HepG2 (cell line): Measurements from ENCODE around the gene BPHL. TPM values are rescaled to one million over a fixed set of nuclear protein-coding genes. Genes with fewer than 3 reads are reported as not detected.

ENCODE experiments used
- ETV5 ChIP-seq: IDR thresholded peaks from 2 replicates; pipeline ENCODE4 v1.6.1; 2018; ENCODE audit warnings: missing biosample characterization, missing genetic modification reagents, inconsistent platforms, borderline replicate concordance
- FOXC1 ChIP-seq: sonication (generic); formaldehyde crosslinking; IDR thresholded peaks from 2 replicates; pipeline ENCODE4 v1.8.0; 2022; ENCODE audit warnings: mild to moderate bottlenecking, missing genetic modification reagents, borderline replicate concordance
- FOXO1 ChIP-seq: sonication (generic); formaldehyde crosslinking; IDR thresholded peaks from 2 replicates; pipeline ENCODE4 v1.4.0; 2020; ENCODE audit warnings: missing genetic modification reagents
- HDAC2 ChIP-seq: sonication (generic); formaldehyde crosslinking; IDR thresholded peaks from 2 replicates; pipeline ENCODE4 v1.4.0; 2020; ENCODE audit warnings: missing genetic modification reagents
- JARID2 ChIP-seq: sonication (generic); formaldehyde crosslinking; IDR thresholded peaks from 2 replicates; pipeline ENCODE4 v1.8.1; 2023; ENCODE audit warnings: missing genetic modification reagents, inconsistent platforms; ENCODE audit not compliant: insufficient replicate concordance
- KAT8 ChIP-seq: IDR thresholded peaks from 2 replicates; pipeline ENCODE4 v1.6.1; 2016; ENCODE audit warnings: missing genetic modification reagents, missing compliant biosample characterization
- MAF1 ChIP-seq: sonication (generic); formaldehyde crosslinking; IDR thresholded peaks from 2 replicates; pipeline ENCODE4 v1.5.0; 2020; ENCODE audit warnings: missing genetic modification reagents, borderline replicate concordance
- NFAT5 ChIP-seq: sonication (generic); formaldehyde crosslinking; IDR thresholded peaks from 2 replicates; pipeline ENCODE4 v1.4.0; 2020; ENCODE audit warnings: missing genetic modification reagents
- PPARG ChIP-seq: conservative IDR thresholded peaks from 2 replicates; pipeline ENCODE4 v1.6.1; 2016; ENCODE audit warnings: missing biosample characterization, missing genetic modification reagents
- SPEN ChIP-seq: sonication (generic); formaldehyde crosslinking; IDR thresholded peaks from 2 replicates; pipeline ENCODE4 v1.5.1; 2020; ENCODE audit warnings: low read depth, mild to moderate bottlenecking, missing genetic modification reagents
- TBP ChIP-seq: sonication (generic); formaldehyde crosslinking; IDR thresholded peaks from 2 replicates; pipeline ENCODE4 v1.5.0; 2020; ENCODE audit warnings: missing genetic modification reagents
- TEAD2 ChIP-seq: sonication (generic); formaldehyde crosslinking; IDR thresholded peaks from 2 replicates; pipeline ENCODE4 v1.9.0; 2021; ENCODE audit warnings: missing genetic modification reagents
- ZFP37 ChIP-seq: sonication (generic); formaldehyde crosslinking; IDR thresholded peaks from 2 replicates; pipeline ENCODE4 v1.4.0; 2020; ENCODE audit warnings: missing genetic modification reagents, borderline replicate concordance
- ZNF230 ChIP-seq: sonication (generic); formaldehyde crosslinking; IDR thresholded peaks from 2 replicates; pipeline ENCODE4 v1.4.0; 2020; ENCODE audit warnings: mild to moderate bottlenecking, missing genetic modification reagents
- ZNF251 ChIP-seq: sonication (generic); formaldehyde crosslinking; IDR thresholded peaks from 2 replicates; pipeline ENCODE4 v1.9.0; 2021; ENCODE audit warnings: mild to moderate bottlenecking, missing genetic modification reagents
- ZNF256 ChIP-seq: sonication (generic); formaldehyde crosslinking; conservative IDR thresholded peaks from 2 replicates; pipeline ENCODE4 v1.4.0; 2020; ENCODE audit warnings: missing genetic modification reagents
- ZNF605 ChIP-seq: sonication (generic); formaldehyde crosslinking; IDR thresholded peaks from 2 replicates; pipeline ENCODE4 v1.8.0; 2022; ENCODE audit warnings: mild to moderate bottlenecking, missing genetic modification reagents
- ZNF644 ChIP-seq: IDR thresholded peaks from 2 replicates; pipeline ENCODE4 v1.6.1; 2016; ENCODE audit warnings: low read depth
- ZNF75D ChIP-seq: sonication (generic); formaldehyde crosslinking; IDR thresholded peaks from 2 replicates; pipeline ENCODE4 v1.8.1; 2023; ENCODE audit warnings: missing genetic modification reagents, mild to moderate bottlenecking, borderline replicate concordance
- polyA plus RNA-seq, 8 experiments: library from polyadenylated mRNA; depleted of rRNA in 3 of 8; stranded (reverse) in 7 of 8; unstranded in 1 of 8; fragments of >200 nt; fragmentation: Illumina TruSeq in 4 of 8; extraction: Trizol in 4 of 8; gene quantifications; 2 replicates each; pipeline versions ENCODE4 v1.2.1 to v1.2.3, GENCODE V29; 2011 to 2016; ENCODE audit warnings: low read depth in 4 of 8, missing spikeins in 1 of 8, mixed read lengths in 1 of 8; ENCODE audit not compliant: insufficient read depth in 1 of 8
- total RNA-seq, 5 experiments: library from RNA; depleted of rRNA; stranded (reverse); fragments of >200 nt; fragmentation: Illumina TruSeq; extraction: Trizol; gene quantifications; 2 replicates each; pipeline ENCODE4 v1.2.3, GENCODE V29; 2016; ENCODE audit warnings: low read depth in 1 of 5
- TF ChIP-seq, protein P1 (sequence below): sonication (generic); formaldehyde crosslinking; IDR thresholded peaks from 2 replicates; pipeline ENCODE4 v1.4.0; 2020; ENCODE audit warnings: missing genetic modification reagents, borderline replicate concordance
- TF ChIP-seq, protein P2 (sequence below): sonication (generic); formaldehyde crosslinking; IDR thresholded peaks from 2 replicates; pipeline ENCODE4 v1.8.0; 2022; ENCODE audit warnings: missing genetic modification reagents, mild to moderate bottlenecking, inconsistent platforms, borderline replicate concordance

Gene BPHL
- total and polyA plus RNA-seq, 2 of the 13 experiments (the other 11 are each of a cell fraction or from before 2014, with no cell fraction given), result 37.8 to 39.5 TPM

DNA sequence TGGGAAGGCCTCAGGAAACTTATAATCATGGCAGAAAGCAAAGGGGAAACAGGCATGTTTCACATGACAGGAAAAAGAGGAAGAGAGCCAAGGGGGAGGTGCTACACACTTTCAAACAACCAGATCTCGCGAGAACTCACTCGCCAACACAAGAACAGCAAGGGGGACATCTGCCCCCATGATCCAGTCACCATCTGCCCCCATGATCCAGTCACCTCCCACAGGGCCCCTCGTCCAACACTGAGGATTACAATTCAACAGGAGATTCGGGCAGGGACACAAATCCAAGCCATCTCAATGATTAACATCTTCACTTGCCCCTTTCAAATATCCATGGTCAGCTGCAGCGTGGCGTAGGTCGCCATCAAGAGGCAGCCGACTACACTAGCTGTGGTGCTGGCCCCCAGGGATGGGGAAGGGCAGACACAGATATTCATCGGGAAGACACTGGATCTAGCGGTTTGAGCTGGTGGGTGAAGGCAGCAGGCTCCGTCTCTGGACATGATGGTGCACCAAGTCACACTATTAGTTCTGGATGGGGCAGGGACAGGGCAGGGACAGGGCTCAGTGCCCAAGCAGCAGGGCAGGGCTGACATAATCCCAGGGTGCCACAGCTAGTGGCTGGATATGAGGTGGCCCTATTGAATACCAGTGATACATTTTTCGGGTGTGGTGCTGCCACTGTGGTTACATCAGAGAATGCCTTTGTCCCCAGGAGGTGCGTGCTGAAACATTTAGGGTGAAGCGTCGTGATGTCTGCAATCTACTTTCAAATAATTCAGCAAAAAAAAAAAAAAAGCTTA is 77.4 kb downstream of the BPHL start (continued):
- TF ChIP-seq NFAT5 (CRISPR knock-in tag), result no peak
- no peak for TF ChIP-seq ZFP37 (CRISPR knock-in tag)
- TF ChIP-seq ZNF256 (CRISPR knock-in tag), result no peak
- TF ChIP-seq ETV5 (CRISPR knock-in tag), result 0 out of 2 replicates have a peak, but pooled peaks have one; percentile 13
- peak; percentile 30; the same call in 1 of the 2 replicates for TF ChIP-seq PPARG
- peak; percentile 69; the same call in 1 of the 2 replicates for TF ChIP-seq ZNF644
- TF ChIP-seq ZNF230 (CRISPR knock-in tag), result peak; percentile 55; the same call in 1 of the 2 replicates
- TF ChIP-seq ZNF251 (CRISPR knock-in tag), result no peak
- peak; percentile 86 for TF ChIP-seq SPEN (CRISPR knock-in tag)
- TF ChIP-seq MAF1 (CRISPR knock-in tag), result no peak
- TF ChIP-seq TEAD2, result no peak
- peak; percentile 79 for TF ChIP-seq KAT8
- 0 out of 2 replicates have a peak, but pooled peaks have one; percentile 33 for TF ChIP-seq FOXO1
- no peak for TF ChIP-seq JARID2
- no peak; the same call in 1 of the 2 replicates for TF ChIP-seq HDAC2 (CRISPR knock-in tag)
- TF ChIP-seq, protein P1, sequence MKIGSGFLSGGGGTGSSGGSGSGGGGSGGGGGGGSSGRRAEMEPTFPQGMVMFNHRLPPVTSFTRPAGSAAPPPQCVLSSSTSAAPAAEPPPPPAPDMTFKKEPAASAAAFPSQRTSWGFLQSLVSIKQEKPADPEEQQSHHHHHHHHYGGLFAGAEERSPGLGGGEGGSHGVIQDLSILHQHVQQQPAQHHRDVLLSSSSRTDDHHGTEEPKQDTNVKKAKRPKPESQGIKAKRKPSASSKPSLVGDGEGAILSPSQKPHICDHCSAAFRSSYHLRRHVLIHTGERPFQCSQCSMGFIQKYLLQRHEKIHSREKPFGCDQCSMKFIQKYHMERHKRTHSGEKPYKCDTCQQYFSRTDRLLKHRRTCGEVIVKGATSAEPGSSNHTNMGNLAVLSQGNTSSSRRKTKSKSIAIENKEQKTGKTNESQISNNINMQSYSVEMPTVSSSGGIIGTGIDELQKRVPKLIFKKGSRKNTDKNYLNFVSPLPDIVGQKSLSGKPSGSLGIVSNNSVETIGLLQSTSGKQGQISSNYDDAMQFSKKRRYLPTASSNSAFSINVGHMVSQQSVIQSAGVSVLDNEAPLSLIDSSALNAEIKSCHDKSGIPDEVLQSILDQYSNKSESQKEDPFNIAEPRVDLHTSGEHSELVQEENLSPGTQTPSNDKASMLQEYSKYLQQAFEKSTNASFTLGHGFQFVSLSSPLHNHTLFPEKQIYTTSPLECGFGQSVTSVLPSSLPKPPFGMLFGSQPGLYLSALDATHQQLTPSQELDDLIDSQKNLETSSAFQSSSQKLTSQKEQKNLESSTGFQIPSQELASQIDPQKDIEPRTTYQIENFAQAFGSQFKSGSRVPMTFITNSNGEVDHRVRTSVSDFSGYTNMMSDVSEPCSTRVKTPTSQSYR, result peak; percentile 61; the same call in 1 of the 2 replicates
- no peak for TF ChIP-seq ZNF75D (CRISPR knock-in tag)
- TF ChIP-seq TBP (CRISPR knock-in tag), result no peak
- peak; percentile 92; the same call in 1 of the 2 replicates for TF ChIP-seq ZNF605 (CRISPR knock-in tag)
- no peak for TF ChIP-seq FOXC1
- TF ChIP-seq, protein P2, sequence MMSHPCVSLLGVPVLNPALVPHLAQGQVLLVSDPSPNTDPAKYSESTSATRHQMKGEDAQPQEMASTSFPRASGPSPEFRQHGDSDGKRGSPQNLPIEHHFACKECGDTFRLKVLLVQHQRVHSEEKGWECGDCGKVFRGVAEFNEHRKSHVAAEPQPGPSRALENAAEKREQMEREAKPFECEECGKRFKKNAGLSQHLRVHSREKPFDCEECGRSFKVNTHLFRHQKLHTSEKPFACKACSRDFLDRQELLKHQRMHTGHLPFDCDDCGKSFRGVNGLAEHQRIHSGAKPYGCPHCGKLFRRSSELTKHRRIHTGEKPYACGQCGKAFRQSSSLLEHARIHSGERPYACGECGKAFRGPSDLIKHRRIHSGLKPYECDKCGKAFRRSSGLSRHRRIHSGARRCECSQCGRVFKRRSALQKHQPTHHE (CRISPR knock-in tag), result no peak
